SK-N-SH treated with all-trans-retinoic acid at 6 μM for 48 hours (cell line): ENCODE measurements around the gene SLC35A4.

Source experiments
- ATAC-seq: fragments of 200-7000 bp; cut with Tn5 transposase; 3 replicates; pipeline ENCODE4 v1.9.1; 2020; ENCODE audit warnings: mild to moderate bottlenecking, moderate library complexity
- ARNTL ChIP-seq: fragments of 450-650 bp; formaldehyde crosslinking; IDR thresholded peaks from 2 replicates; pipeline ENCODE4 v1.5.0; 2020; ENCODE audit warnings: low read depth, mild to moderate bottlenecking, moderate library complexity, borderline replicate concordance
- BACH2 ChIP-seq: fragments of 250-450 bp; sonication (Bioruptor Pico); IDR thresholded peaks from 2 replicates; pipeline ENCODE4 v1.9.0; 2021; ENCODE audit warnings: mild to moderate bottlenecking, borderline replicate concordance
- CSDC2 ChIP-seq: fragments of 250-450 bp; sonication (Bioruptor Pico); IDR thresholded peaks from 2 replicates; pipeline ENCODE4 v1.5.0; 2020; ENCODE audit warnings: mild to moderate bottlenecking, moderate library complexity
- ESRRG ChIP-seq: fragments of 250-450 bp; sonication (Bioruptor Pico); IDR thresholded peaks from 2 replicates; pipeline ENCODE4 v1.6.1; 2021; ENCODE audit warnings: mild to moderate bottlenecking
- GLIS3 ChIP-seq: fragments of 250-450 bp; sonication (Bioruptor Pico); IDR thresholded peaks from 2 replicates; pipeline ENCODE4 v1.5.0; 2020; ENCODE audit warnings: mild to moderate bottlenecking, moderate library complexity
- ISL1 ChIP-seq: fragments of 250-450 bp; sonication (Bioruptor Pico); IDR thresholded peaks from 2 replicates; pipeline ENCODE4 v2.1.2; 2022; ENCODE audit warnings: mild to moderate bottlenecking, moderate library complexity
- OSR1 ChIP-seq: fragments of 250-450 bp; sonication (Bioruptor Pico); IDR thresholded peaks from 2 replicates; pipeline ENCODE4 v1.8.0; 2022; ENCODE audit warnings: moderate library complexity, mild to moderate bottlenecking, inconsistent platforms
- PPARA ChIP-seq: fragments of 250-450 bp; sonication (Bioruptor Pico); IDR thresholded peaks from 2 replicates; pipeline ENCODE4 v1.5.0; 2020; ENCODE audit warnings: mild to moderate bottlenecking, borderline replicate concordance
- RARB ChIP-seq: fragments of 250-450 bp; sonication (Bioruptor Pico); IDR thresholded peaks from 2 replicates; pipeline ENCODE4 v1.8.0; 2021; ENCODE audit warnings: mild to moderate bottlenecking, moderate library complexity
- SNAI2 ChIP-seq: fragments of 250-450 bp; sonication (Bioruptor Pico); IDR thresholded peaks from 2 replicates; pipeline ENCODE4 v1.5.0; 2020; ENCODE audit warnings: mild to moderate bottlenecking, moderate library complexity
- TSHZ2 ChIP-seq: fragments of 250-450 bp; sonication (Bioruptor Pico); IDR thresholded peaks from 2 replicates; pipeline ENCODE4 v1.5.0; 2020; ENCODE audit warnings: mild to moderate bottlenecking, moderate library complexity
- ZC3H10 ChIP-seq: fragments of 250-450 bp; sonication (Bioruptor Pico); IDR thresholded peaks from 2 replicates; pipeline ENCODE4 v1.5.1; 2021; ENCODE audit warnings: mild to moderate bottlenecking, moderate library complexity
- ZFP3 ChIP-seq: fragments of 250-450 bp; sonication (Bioruptor Pico); IDR thresholded peaks from 2 replicates; pipeline ENCODE4 v1.5.0; 2020; ENCODE audit warnings: mild to moderate bottlenecking, moderate library complexity
- ZFP30 ChIP-seq: fragments of 450-650 bp; formaldehyde crosslinking; IDR thresholded peaks from 2 replicates; pipeline ENCODE4 v1.5.0; 2022; ENCODE audit warnings: mild to moderate bottlenecking, moderate library complexity
- ZNF565 ChIP-seq: fragments of 450-650 bp; formaldehyde crosslinking; conservative IDR thresholded peaks from 2 replicates; pipeline ENCODE4 v1.5.0; 2020; ENCODE audit warnings: low read depth, mild to moderate bottlenecking, moderate library complexity
- ZNF70 ChIP-seq: fragments of 450-650 bp; formaldehyde crosslinking; IDR thresholded peaks from 2 replicates; pipeline ENCODE4 v1.5.0; 2020; ENCODE audit warnings: mild to moderate bottlenecking, moderate library complexity
- TF ChIP-seq, protein P1 (sequence below): fragments of 250-450 bp; sonication (Bioruptor Pico); IDR thresholded peaks from 2 replicates; pipeline ENCODE4 v1.8.0; 2020; ENCODE audit warnings: mild to moderate bottlenecking, moderate library complexity, borderline replicate concordance
- TF ChIP-seq, protein P2 (sequence below): fragments of 250-450 bp; sonication (Bioruptor Pico); IDR thresholded peaks from 2 replicates; pipeline ENCODE4 v1.5.1; 2021; ENCODE audit warnings: mild to moderate bottlenecking, moderate library complexity
- TF ChIP-seq, protein P3 (sequence below): fragments of 250-450 bp; sonication (Bioruptor Pico); IDR thresholded peaks from 2 replicates; pipeline ENCODE4 v1.5.1; 2020; ENCODE audit warnings: low read depth, mild to moderate bottlenecking, moderate library complexity

SLC35A4 gene

DNA sequence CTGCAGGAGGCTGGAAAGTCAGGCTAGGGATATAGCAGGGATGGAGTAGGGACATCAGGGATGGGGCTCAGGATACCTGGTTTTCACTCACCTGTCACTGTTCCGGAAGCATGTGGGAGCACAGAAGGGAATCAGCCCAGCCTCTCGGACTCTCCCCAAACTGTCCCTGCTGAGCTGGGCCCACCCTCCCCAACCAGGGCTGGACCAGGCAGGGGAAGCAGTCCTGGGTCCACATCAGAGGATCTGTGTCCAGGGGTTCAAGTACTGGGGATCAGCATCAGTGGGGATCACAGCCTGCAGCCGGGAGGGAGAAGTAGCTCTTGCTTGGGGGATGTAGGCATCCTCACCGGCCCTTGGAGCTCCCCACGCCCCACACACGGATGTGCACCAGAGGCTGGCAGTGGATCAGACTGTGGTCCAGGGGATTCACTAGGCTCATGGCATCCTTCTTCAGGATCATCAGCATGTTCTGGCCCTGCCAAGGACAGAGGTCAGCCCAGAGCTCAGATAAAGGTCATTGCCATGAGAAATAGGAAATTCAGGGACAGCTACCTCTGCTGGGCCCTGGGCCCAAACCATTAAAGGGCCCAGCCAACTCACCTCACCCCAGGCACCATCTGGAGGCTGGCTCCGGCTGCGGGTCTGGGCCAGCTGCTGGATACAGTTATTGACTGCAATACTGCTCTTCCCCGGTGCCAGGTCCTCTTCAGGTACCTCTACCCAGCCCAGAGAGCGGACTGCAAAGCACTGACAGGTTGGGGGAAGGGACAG is 2.7 kb upstream of the SLC35A4 start:
- TF ChIP-seq PPARA (no peak), ZFP3 (CRISPR knock-in tag) (no peak), RARB (no peak), ZNF70 (CRISPR knock-in tag) (no peak), ZFP30 (CRISPR knock-in tag) (no peak), BACH2 (CRISPR knock-in tag) (no peak), ARNTL (no peak)
- TF ChIP-seq, protein P1, sequence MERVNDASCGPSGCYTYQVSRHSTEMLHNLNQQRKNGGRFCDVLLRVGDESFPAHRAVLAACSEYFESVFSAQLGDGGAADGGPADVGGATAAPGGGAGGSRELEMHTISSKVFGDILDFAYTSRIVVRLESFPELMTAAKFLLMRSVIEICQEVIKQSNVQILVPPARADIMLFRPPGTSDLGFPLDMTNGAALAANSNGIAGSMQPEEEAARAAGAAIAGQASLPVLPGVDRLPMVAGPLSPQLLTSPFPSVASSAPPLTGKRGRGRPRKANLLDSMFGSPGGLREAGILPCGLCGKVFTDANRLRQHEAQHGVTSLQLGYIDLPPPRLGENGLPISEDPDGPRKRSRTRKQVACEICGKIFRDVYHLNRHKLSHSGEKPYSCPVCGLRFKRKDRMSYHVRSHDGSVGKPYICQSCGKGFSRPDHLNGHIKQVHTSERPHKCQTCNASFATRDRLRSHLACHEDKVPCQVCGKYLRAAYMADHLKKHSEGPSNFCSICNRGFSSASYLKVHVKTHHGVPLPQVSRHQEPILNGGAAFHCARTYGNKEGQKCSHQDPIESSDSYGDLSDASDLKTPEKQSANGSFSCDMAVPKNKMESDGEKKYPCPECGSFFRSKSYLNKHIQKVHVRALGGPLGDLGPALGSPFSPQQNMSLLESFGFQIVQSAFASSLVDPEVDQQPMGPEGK (CRISPR knock-in tag), result no peak
- TF ChIP-seq, protein P2, sequence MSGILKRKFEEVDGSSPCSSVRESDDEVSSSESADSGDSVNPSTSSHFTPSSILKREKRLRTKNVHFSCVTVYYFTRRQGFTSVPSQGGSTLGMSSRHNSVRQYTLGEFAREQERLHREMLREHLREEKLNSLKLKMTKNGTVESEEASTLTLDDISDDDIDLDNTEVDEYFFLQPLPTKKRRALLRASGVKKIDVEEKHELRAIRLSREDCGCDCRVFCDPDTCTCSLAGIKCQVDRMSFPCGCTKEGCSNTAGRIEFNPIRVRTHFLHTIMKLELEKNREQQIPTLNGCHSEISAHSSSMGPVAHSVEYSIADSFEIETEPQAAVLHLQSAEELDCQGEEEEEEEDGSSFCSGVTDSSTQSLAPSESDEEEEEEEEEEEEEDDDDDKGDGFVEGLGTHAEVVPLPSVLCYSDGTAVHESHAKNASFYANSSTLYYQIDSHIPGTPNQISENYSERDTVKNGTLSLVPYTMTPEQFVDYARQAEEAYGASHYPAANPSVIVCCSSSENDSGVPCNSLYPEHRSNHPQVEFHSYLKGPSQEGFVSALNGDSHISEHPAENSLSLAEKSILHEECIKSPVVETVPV (CRISPR knock-in tag), result no peak
- TF ChIP-seq, protein P3, sequence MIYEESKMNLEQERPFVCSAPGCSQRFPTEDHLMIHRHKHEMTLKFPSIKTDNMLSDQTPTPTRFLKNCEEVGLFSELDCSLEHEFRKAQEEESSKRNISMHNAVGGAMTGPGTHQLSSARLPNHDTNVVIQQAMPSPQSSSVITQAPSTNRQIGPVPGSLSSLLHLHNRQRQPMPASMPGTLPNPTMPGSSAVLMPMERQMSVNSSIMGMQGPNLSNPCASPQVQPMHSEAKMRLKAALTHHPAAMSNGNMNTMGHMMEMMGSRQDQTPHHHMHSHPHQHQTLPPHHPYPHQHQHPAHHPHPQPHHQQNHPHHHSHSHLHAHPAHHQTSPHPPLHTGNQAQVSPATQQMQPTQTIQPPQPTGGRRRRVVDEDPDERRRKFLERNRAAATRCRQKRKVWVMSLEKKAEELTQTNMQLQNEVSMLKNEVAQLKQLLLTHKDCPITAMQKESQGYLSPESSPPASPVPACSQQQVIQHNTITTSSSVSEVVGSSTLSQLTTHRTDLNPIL (CRISPR knock-in tag), result no peak
- ATAC-seq, result no peak

- TF ChIP-seq, protein P1 (CRISPR knock-in tag), result no peak
- TF ChIP-seq, protein P2 (CRISPR knock-in tag), result no peak
- TF ChIP-seq RARB (no peak), GLIS3 (CRISPR knock-in tag) (no peak), ZNF70 (CRISPR knock-in tag) (no peak), ISL1 (no peak), SNAI2 (CRISPR knock-in tag) (no peak), CSDC2 (CRISPR knock-in tag) (no peak), ZNF565 (CRISPR knock-in tag) (no peak), PPARA (no peak), TSHZ2 (CRISPR knock-in tag) (no peak)
- no peak for ATAC-seq
Measured at GRCh38 chr5:140563596-140563995, 1.0 kb upstream of the SLC35A4 start.

- no peak; the same call in 2 of the 3 replicates for ATAC-seq
- TF ChIP-seq ISL1, result no peak
- no peak for TF ChIP-seq ZFP30 (CRISPR knock-in tag)
- no peak for TF ChIP-seq ZC3H10
- TF ChIP-seq ZNF565 (CRISPR knock-in tag), result no peak
- TF ChIP-seq GLIS3 (CRISPR knock-in tag), result no peak
- no peak for TF ChIP-seq ESRRG (CRISPR knock-in tag)
- TF ChIP-seq, protein P1 (CRISPR knock-in tag), result no peak
- TF ChIP-seq ARNTL, result no peak
- TF ChIP-seq RARB, result no peak
- TF ChIP-seq PPARA, result no peak
- TF ChIP-seq, protein P2 (CRISPR knock-in tag), result no peak
- no peak for TF ChIP-seq ZNF70 (CRISPR knock-in tag)
- TF ChIP-seq SNAI2 (CRISPR knock-in tag), result no peak
- no peak for TF ChIP-seq OSR1 (CRISPR knock-in tag)
Measured at GRCh38 chr5:140565024-140565779, 574 bp downstream of the SLC35A4 start.
